Erythroblast (primary cell): ENCODE data around the gene DUS2.

ENCODE experiments used
- GATA1 ChIP-seq: IDR thresholded peaks from 2 replicates; pipeline ENCODE4 v1.6.1; 2011; ENCODE audit warnings: low read depth, mild to moderate bottlenecking, control low read depth, low read length, moderate library complexity
- POLR2A ChIP-seq: IDR thresholded peaks from 2 replicates; pipeline ENCODE4 v1.6.1; 2011; ENCODE audit warnings: mild to moderate bottlenecking, low read length

- TF ChIP-seq POLR2A (no peak), GATA1 (no peak)
These were observed 10.0 kb downstream of the DUS2 start for GRCh38 chr16:68033101-68033500.
